Right lobe of liver (tissue), 6 donors: ENCODE measurements around the gene ARL11. TPM values are rescaled to one million over a fixed set of nuclear protein-coding genes. Genes with fewer than 3 reads are reported as not detected.

Experiments used
- ATAC-seq, 4 donors: fragments of 200-7000 bp; cut with Tn5 transposase; one replicate each; pipeline ENCODE4 v1.9.1; 2020; ENCODE audit warnings: mild to moderate bottlenecking in 4 of 4, moderate library complexity in 4 of 4
- DNase-seq, 3 donors: peaks; one replicate each; pipeline ENCODE4 v3.0.0-alpha.2; 2020
- H3K27ac ChIP-seq, 3 donors: fragments of 200-600 bp; one replicate each; pipeline ENCODE4 v1.8.0; 2022
- H3K27me3 ChIP-seq, 2 donors: fragments of 200-600 bp; one replicate each; pipeline ENCODE4 v1.8.0; 2022
- H3K36me3 ChIP-seq, 4 donors: fragments of 200-600 bp; sonication (generic) in 1 of 4; one replicate each; pipeline versions ENCODE4 v1.5.1 to v1.8.0; 2017 to 2022; ENCODE audit warnings: control low read depth in 1 of 4
- H3K4me1 ChIP-seq, 4 donors: fragments of 200-600 bp; sonication (generic) in 1 of 4; one replicate each; pipeline versions ENCODE4 v1.5.1 to v1.8.0; 2017 to 2022; ENCODE audit warnings: control low read depth in 1 of 4
- H3K4me3 ChIP-seq, 3 donors: fragments of 200-600 bp; one replicate each; pipeline ENCODE4 v1.8.0; 2022
- H3K9me3 ChIP-seq, 4 donors: fragments of 200-600 bp; sonication (generic) in 1 of 4; one replicate each; pipeline versions ENCODE4 v1.5.1 to v1.8.0; 2017 to 2022; ENCODE audit warnings: control low read depth in 1 of 4
- CTCF ChIP-seq, 4 donors: fragments of 200-600 bp in 3 of 4; fragments of 450-650 bp in 1 of 4; IDR thresholded peaks; one replicate each; pipeline versions ENCODE4 v1.5.1 to v1.8.0; 2016 to 2022; ENCODE audit warnings: antibody characterized with exemption in 4 of 4, mild to moderate bottlenecking in 2 of 4
- POLR2A ChIP-seq: fragments of 450-650 bp; IDR thresholded peaks from one replicate; pipeline ENCODE4 v1.6.1; 2017; ENCODE audit warnings: antibody characterized with exemption, mild to moderate bottlenecking
- WGBS: methylation state at CpG from one replicate; pipeline ENCODE4 v1.1.6; 2018; ENCODE audit warnings: low coverage, low lambda C conversion rate; ENCODE audit not compliant: insufficient coverage; ENCODE audit errors: missing lambda C conversion rate; 5-methylcytosine and 5-hydroxymethylcytosine counted together
- intact Hi-C, 2 donors: fragments of 100-400 bp; cut with DNase I; formaldehyde crosslinking; loops; one replicate each; pipeline versions ENCODE4 v1.11.2 to v1.14.1; 2022
- total RNA-seq, 6 experiments: library from RNA; depleted of rRNA in 2 of 6; stranded (reverse); fragments of >200 nt in 2 of 6; fragmentation: NEBNext Ultra II Directional in 3 of 6; extraction: Animal tissue kit (Norgen Biotek cat#: 25700) in 3 of 6; gene quantifications; one replicate each; pipeline versions ENCODE4 v1.1.0 to v1.2.4, GENCODE V29; 2016 to 2023
- donor health status: DM: no; HTN: yes; CAD: no.
- donor health status: DM: no; HTN: no; CAD: no.
- donor health status: DM: no; HTN: no; CAD: no.
- donor health status: DM: no; HTN: yes; CAD: no.
- donor health status: DM: no; HTN: yes; CAD: no.

ARL11 gene
- total RNA-seq, 6 experiments from 2014 or later, result 0.18 to 0.53 (median 0.39) TPM

- TF ChIP-seq CTCF (IDR thresholded peaks at IDR 0.05), result no peak
- no peak for TF ChIP-seq POLR2A
- Histone ChIP-seq H3K4me1 (no peaks in the 10 kb centered on the region), H3K9me3 (no peaks in the 10 kb centered on the region), H3K27ac (no peak overlapping the region), H3K27me3 (no peaks in the 10 kb centered on the region), H3K36me3 (no peaks in the 10 kb centered on the region), H3K4me3 (no peak overlapping the region)
- 35% methylated on average over 5 of the region's 5 CpGs for WGBS
- ATAC-seq (no peak), DNase-seq (no peak)
- intact Hi-C loops, result loop anchor here in 1 of 2 donors (5.0 kb wide), 1 partner anchor 302 kb away; no protein-coding TSS in a partner anchor
These were observed 23.7 kb upstream of the ARL11 start for GRCh38 chr13:49604570-49604969.

GRCh38 chr13:49606747-49607648 lies 21.3 kb upstream of the ARL11 start:
- no peaks in the 10 kb centered on the region for H3K36me3 ChIP-seq
- 25% methylated on average over 15 of the region's 15 CpGs for WGBS
- H3K4me1 ChIP-seq, result no peaks in the 10 kb centered on the region
- DNase-seq (peak; percentile 84 to 88 (median 88)), ATAC-seq (peak; percentile 100)
- TF ChIP-seq CTCF (IDR thresholded peaks at IDR 0.05) (peak; percentile 77 to 91 (median 83)), POLR2A (no peak)
- H3K27me3 ChIP-seq, result no peaks in the 10 kb centered on the region
- H3K4me3 ChIP-seq, result peak overlapping the region; percentile 15 to 40 (median 40)
- H3K27ac ChIP-seq, result no peak overlapping the region
- intact Hi-C loops, result no loop called here
- no peaks in the 10 kb centered on the region for H3K9me3 ChIP-seq

- ATAC-seq (no peak), DNase-seq (no peak)
- TF ChIP-seq CTCF (IDR thresholded peaks at IDR 0.05) (no peak), POLR2A (no peak)
- no peaks in the 10 kb centered on the region for H3K36me3 ChIP-seq
- no peak overlapping the region for H3K4me3 ChIP-seq
- no peaks in the 10 kb centered on the region for H3K9me3 ChIP-seq
- no peaks in the 10 kb centered on the region for H3K4me1 ChIP-seq
- no peak overlapping the region for H3K27ac ChIP-seq
- 27% methylated on average over 5 of the region's 5 CpGs for WGBS
- intact Hi-C loops, result no loop called here
- H3K27me3 ChIP-seq, result no peaks in the 10 kb centered on the region
These were observed 20.5 kb upstream of the ARL11 start for GRCh38 chr13:49607761-49608160.

GRCh38 chr13:49608651-49609331 lies 19.5 kb upstream of the ARL11 start:
- Histone ChIP-seq H3K36me3 (no peaks in the 10 kb centered on the region), H3K4me1 (no peaks in the 10 kb centered on the region), H3K9me3 (no peaks in the 10 kb centered on the region), H3K27ac (no peak overlapping the region), H3K4me3 (no peak overlapping the region), H3K27me3 (no peaks in the 10 kb centered on the region)
- ATAC-seq (no peak), DNase-seq (no peak)
- TF ChIP-seq CTCF (IDR thresholded peaks at IDR 0.05), result no peak
- TF ChIP-seq POLR2A, result no peak
- whole genome bisulfite sequencing, result 86% methylated on average over 1 of the region's 1 CpG
- intact Hi-C loops, result no loop called here
